HG02571 (cell line): ENCODE data around the gene HSPA4.

Experiments used
- ATAC-seq: cut with Tn5 transposase; IDR thresholded peaks from one replicate; pipeline ENCODE4 v1.9.1; 2021; ENCODE audit warnings: mild to moderate bottlenecking, moderate library complexity; ENCODE audit not compliant: unreplicated experiment

HSPA4 gene

DNA sequence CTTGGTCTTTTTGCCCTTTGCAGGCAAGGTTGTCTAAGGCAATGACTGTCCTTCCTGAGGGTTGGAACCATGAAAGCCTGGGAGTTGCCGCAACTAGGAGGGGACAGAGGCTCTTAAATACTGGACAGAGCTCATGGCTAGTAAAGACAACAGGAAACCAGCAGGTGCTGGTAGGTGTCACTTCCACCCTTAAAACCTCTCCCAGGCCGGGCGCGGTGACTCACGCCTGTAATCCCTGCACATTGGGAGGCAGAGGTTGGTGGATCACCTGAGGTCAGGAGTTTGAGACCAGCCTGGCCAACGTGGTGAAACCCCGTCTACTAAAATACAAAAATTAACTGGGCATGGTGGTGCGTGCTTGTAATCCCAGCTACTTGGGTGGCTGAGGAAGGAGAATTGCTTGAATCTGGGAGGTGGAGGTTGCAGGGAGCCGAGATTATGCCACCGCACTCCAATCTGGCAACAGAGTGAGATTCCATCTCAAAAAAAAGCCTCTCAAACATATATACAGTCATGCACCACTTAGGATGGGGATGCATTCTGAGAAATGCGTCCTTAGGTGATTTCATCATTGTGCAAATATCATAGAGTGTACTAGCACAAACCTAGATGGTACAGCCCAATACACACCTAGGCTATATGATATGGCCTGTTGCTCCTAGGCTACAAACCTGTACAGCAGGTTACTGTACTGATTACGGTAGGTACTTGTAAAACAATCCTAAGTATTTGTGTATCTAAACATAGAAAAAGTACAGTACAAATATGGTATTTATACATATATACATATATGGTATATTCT lies 102.7 kb downstream of the HSPA4 start:
- ATAC-seq = no peak

DNA sequence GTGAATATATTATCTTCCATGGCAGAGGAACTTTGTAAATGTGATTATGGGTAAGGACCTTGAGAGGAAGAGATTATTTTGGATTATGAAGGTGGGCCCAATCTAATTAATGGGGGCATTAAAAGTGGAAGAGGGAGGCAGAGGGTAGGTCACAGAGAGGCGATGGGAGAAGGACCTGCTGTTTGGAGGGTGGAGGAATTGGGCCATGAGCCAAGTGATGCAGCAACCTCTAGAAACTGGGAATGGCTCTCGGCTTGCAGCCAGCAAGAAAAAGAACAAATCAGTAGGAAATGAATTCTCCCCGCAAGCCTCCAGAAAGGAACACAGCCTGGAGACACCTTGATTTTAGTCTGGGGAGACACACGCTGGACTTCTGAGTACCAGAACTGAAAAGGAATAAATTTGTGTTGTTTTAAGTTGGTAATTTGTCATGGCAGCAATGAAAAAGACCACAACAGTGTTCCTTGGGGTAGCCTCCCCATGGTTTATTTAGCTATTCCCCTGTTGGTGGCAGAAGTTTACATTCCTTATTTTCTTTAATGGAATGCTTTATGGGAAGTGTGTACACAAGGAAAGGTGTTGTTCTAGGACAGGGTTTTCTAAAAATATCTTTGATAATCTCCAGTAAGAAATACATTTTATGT lies 103.6 kb downstream of the HSPA4 start:
- ATAC-seq = no peak
